Measurements from ENCODE around the gene NT5M. TPM values are rescaled to one million over a fixed set of nuclear protein-coding genes. Genes with fewer than 3 reads are reported as not detected.

Gene NT5M
- total RNA-seq, 1 donor from 2014 or later, result 3.2 TPM

- no peaks in the 10 kb centered on the region for H3K4me1 ChIP-seq
- H3K4me3 ChIP-seq, result no peak overlapping the region
- DNase-seq (ENCODE audit: extremely low spot score in 2 of 2), result no peak
- H3K27me3 ChIP-seq, result no peaks in the 10 kb centered on the region
- H3K36me3 ChIP-seq, result no peaks in the 10 kb centered on the region
- no peak overlapping the region for H3K27ac ChIP-seq
- intact Hi-C loops (cut with DNase I), result no loop called here
- no peaks in the 10 kb centered on the region for H3K9me3 ChIP-seq
- TF ChIP-seq POLR2A (IDR thresholded peaks at IDR 0.05) (no peak), CTCF (IDR thresholded peaks at IDR 0.05) (no peak), POLR2AphosphoS5 (IDR thresholded peaks at IDR 0.05; ENCODE audit: insufficient read depth in 1 of 2, low read depth in 1 of 2) (no peak)
These were observed 64.0 kb downstream of the NT5M start for GRCh38 chr17:17366941-17367875.

- no peak overlapping the region for H3K4me3 ChIP-seq
- H3K27me3 ChIP-seq, result no peaks in the 10 kb centered on the region
- no peak for DNase-seq (ENCODE audit: extremely low spot score in 2 of 2)
- TF ChIP-seq POLR2AphosphoS5 (IDR thresholded peaks at IDR 0.05; ENCODE audit: insufficient read depth in 1 of 2, low read depth in 1 of 2), result no peak
- TF ChIP-seq POLR2A (IDR thresholded peaks at IDR 0.05), result no peak
- no peak for TF ChIP-seq CTCF (IDR thresholded peaks at IDR 0.05)
- H3K4me1 ChIP-seq, result no peaks in the 10 kb centered on the region
- intact Hi-C loops (cut with DNase I), result no loop called here
- H3K36me3 ChIP-seq, result no peaks in the 10 kb centered on the region
- no peak overlapping the region for H3K27ac ChIP-seq
- no peaks in the 10 kb centered on the region for H3K9me3 ChIP-seq
These were observed 64.8 kb downstream of the NT5M start for GRCh38 chr17:17367931-17368330.

GRCh38 chr17:17370711-17371110, 67.5 kb downstream of the NT5M start:
- H3K27me3 ChIP-seq, result no peaks in the 10 kb centered on the region
- intact Hi-C loops (cut with DNase I), result no loop called here
- H3K4me3 ChIP-seq, result no peak overlapping the region
- H3K9me3 ChIP-seq, result no peaks in the 10 kb centered on the region
- H3K4me1 ChIP-seq, result no peaks in the 10 kb centered on the region
- DNase-seq (ENCODE audit: extremely low spot score in 2 of 2), result no peak
- H3K27ac ChIP-seq, result no peak overlapping the region
- H3K36me3 ChIP-seq, result no peaks in the 10 kb centered on the region
- TF ChIP-seq POLR2A (IDR thresholded peaks at IDR 0.05), result no peak
- no peak for TF ChIP-seq POLR2AphosphoS5 (IDR thresholded peaks at IDR 0.05; ENCODE audit: insufficient read depth in 1 of 2, low read depth in 1 of 2)
- TF ChIP-seq CTCF (IDR thresholded peaks at IDR 0.05), result no peak

- intact Hi-C loops (cut with DNase I), result no loop called here
- DNase-seq (ENCODE audit: extremely low spot score in 2 of 2), result no peak
- H3K36me3 ChIP-seq, result no peaks in the 10 kb centered on the region
- peaks cover 16% of the 10 kb centered on the region for H3K4me1 ChIP-seq
- H3K9me3 ChIP-seq, result no peaks in the 10 kb centered on the region
- no peak overlapping the region for H3K4me3 ChIP-seq
- no peaks in the 10 kb centered on the region for H3K27me3 ChIP-seq
- TF ChIP-seq POLR2AphosphoS5 (IDR thresholded peaks at IDR 0.05; ENCODE audit: insufficient read depth in 1 of 2, low read depth in 1 of 2), result no peak
- no peak for TF ChIP-seq POLR2A (IDR thresholded peaks at IDR 0.05)
- no peak for TF ChIP-seq CTCF (IDR thresholded peaks at IDR 0.05)
- H3K27ac ChIP-seq, result no peak overlapping the region
These were observed 69.8 kb downstream of the NT5M start for GRCh38 chr17:17372856-17373520.
